ENCODE results near the gene PSMC3IP. TPM values are rescaled to one million over a fixed set of nuclear protein-coding genes. Genes with fewer than 3 reads are reported as not detected.

Gene PSMC3IP
- total and polyA plus RNA-seq, 2 donors from 2014 or later = 3.6 to 5.8 TPM

- Histone ChIP-seq H3K27me3 (ENCODE audit: control insufficient read depth, insufficient read depth, low read length) (no peaks in the 10 kb centered on the region), H3K27ac (ENCODE audit: low read depth in 2 of 2, low read length in 2 of 2) (peak overlapping the region; percentile 41 to 68), H3K9me3 (ENCODE audit: control insufficient read depth in 2 of 3, insufficient read depth in 1 of 3, low read length in 3 of 3) (no peaks in the 10 kb centered on the region), H3K4me1 (ENCODE audit: control insufficient read depth in 2 of 3, insufficient read depth in 2 of 3, low read depth in 1 of 3, low read length in 3 of 3) (peaks cover 0 to 43% (median 21%) of the 10 kb centered on the region in 3 donors), H3K4me3 (ENCODE audit: low read length in 3 of 3) (peak overlapping the region in 1 of 3 donors; percentile 94), H3K36me3 (ENCODE audit: control insufficient read depth in 2 of 3, insufficient read depth in 3 of 3, low read length in 3 of 3) (peaks cover 6 to 23% (median 15%) of the 10 kb centered on the region in 3 donors), H3K9ac (ENCODE audit: low read length in 3 of 3) (peak overlapping the region in 1 of 3 donors; percentile 96)
- DNase-seq = peak in 2 of 5 donors; percentile 50 to 69
- TF ChIP-seq, protein P1, sequence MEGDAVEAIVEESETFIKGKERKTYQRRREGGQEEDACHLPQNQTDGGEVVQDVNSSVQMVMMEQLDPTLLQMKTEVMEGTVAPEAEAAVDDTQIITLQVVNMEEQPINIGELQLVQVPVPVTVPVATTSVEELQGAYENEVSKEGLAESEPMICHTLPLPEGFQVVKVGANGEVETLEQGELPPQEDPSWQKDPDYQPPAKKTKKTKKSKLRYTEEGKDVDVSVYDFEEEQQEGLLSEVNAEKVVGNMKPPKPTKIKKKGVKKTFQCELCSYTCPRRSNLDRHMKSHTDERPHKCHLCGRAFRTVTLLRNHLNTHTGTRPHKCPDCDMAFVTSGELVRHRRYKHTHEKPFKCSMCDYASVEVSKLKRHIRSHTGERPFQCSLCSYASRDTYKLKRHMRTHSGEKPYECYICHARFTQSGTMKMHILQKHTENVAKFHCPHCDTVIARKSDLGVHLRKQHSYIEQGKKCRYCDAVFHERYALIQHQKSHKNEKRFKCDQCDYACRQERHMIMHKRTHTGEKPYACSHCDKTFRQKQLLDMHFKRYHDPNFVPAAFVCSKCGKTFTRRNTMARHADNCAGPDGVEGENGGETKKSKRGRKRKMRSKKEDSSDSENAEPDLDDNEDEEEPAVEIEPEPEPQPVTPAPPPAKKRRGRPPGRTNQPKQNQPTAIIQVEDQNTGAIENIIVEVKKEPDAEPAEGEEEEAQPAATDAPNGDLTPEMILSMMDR (IDR thresholded peaks at IDR 0.05; ENCODE audit: borderline replicate concordance, extremely low read depth, insufficient read depth) = no peak
- intact Hi-C loops (cut with DNase I) = no loop called here
- no peak for FAIRE-seq
Measured at GRCh38 chr17:42563950-42564349, 13.6 kb downstream of the PSMC3IP start.

GRCh38 chr17:42563543-42563942 is 14.0 kb downstream of the PSMC3IP start:
- Histone ChIP-seq H3K9ac (ENCODE audit: low read length in 3 of 3) (peak overlapping the region in 1 of 3 donors; percentile 96), H3K27ac (ENCODE audit: low read depth in 2 of 2, low read length in 2 of 2) (peak overlapping the region in 1 of 2 donors; percentile 81), H3K36me3 (ENCODE audit: control insufficient read depth in 2 of 3, insufficient read depth in 3 of 3, low read length in 3 of 3) (peaks cover 6 to 19% (median 12%) of the 10 kb centered on the region in 3 donors), H3K27me3 (ENCODE audit: control insufficient read depth, insufficient read depth, low read length) (no peaks in the 10 kb centered on the region), H3K9me3 (ENCODE audit: control insufficient read depth in 2 of 3, insufficient read depth in 1 of 3, low read length in 3 of 3) (no peaks in the 10 kb centered on the region), H3K4me1 (ENCODE audit: control insufficient read depth in 2 of 3, insufficient read depth in 2 of 3, low read depth in 1 of 3, low read length in 3 of 3) (peaks cover 0 to 43% (median 21%) of the 10 kb centered on the region in 3 donors), H3K4me3 (ENCODE audit: low read length in 3 of 3) (peak overlapping the region in 2 of 3 donors; percentile 90 to 94)
- TF ChIP-seq, protein P1 (IDR thresholded peaks at IDR 0.05; ENCODE audit: borderline replicate concordance, extremely low read depth, insufficient read depth) = no peak
- intact Hi-C loops (cut with DNase I) = no loop called here
- FAIRE-seq = no peak
- DNase-seq = peak in 1 of 5 donors; percentile 59

GRCh38 chr17:42563143-42563509 is 14.4 kb downstream of the PSMC3IP start:
- H3K36me3 ChIP-seq (ENCODE audit: control insufficient read depth in 2 of 3, insufficient read depth in 3 of 3, low read length in 3 of 3) = peaks cover 6 to 16% (median 12%) of the 10 kb centered on the region in 3 donors
- peak overlapping the region in 2 of 3 donors; percentile 91 to 96 for H3K9ac ChIP-seq (ENCODE audit: low read length in 3 of 3)
- intact Hi-C loops (cut with DNase I) = no loop called here
- DNase-seq (peak in 1 of 5 donors; percentile 51), FAIRE-seq (no peak)
- H3K27me3 ChIP-seq (ENCODE audit: control insufficient read depth, insufficient read depth, low read length) = no peaks in the 10 kb centered on the region
- peaks cover 0 to 43% (median 17%) of the 10 kb centered on the region in 3 donors for H3K4me1 ChIP-seq (ENCODE audit: control insufficient read depth in 2 of 3, insufficient read depth in 2 of 3, low read depth in 1 of 3, low read length in 3 of 3)
- TF ChIP-seq, protein P1 (IDR thresholded peaks at IDR 0.05; ENCODE audit: borderline replicate concordance, extremely low read depth, insufficient read depth) = no peak
- peak overlapping the region; percentile 81 to 82 for H3K27ac ChIP-seq (ENCODE audit: low read depth in 2 of 2, low read length in 2 of 2)
- peak overlapping the region; percentile 90 to 94 (median 94) for H3K4me3 ChIP-seq (ENCODE audit: low read length in 3 of 3)
- H3K9me3 ChIP-seq (ENCODE audit: control insufficient read depth in 2 of 3, insufficient read depth in 1 of 3, low read length in 3 of 3) = no peaks in the 10 kb centered on the region

Data from kidney (tissue), 14 donors.